Esophagus squamous epithelium (tissue), 5 donors: ENCODE results near the gene DLX1. TPM values are rescaled to one million over a fixed set of nuclear protein-coding genes. Genes with fewer than 3 reads are reported as not detected.
"Not testable (repeated sequence)": the region's sequence is repeated elsewhere in the genome, so short reads cannot be mapped to it uniquely, and the experiment has no call there.

Source experiments
- DNase-seq: peaks from one replicate; lab custom pipeline; 2025; lab: John Stamatoyannopoulos, UW
- H3K27ac ChIP-seq, 4 donors: fragments of 200-600 bp; sonication (generic); one replicate each; pipeline ENCODE4 v1.5.1; 2016 to 2019; ENCODE audit warnings: mild to moderate bottlenecking in 1 of 4
- H3K27me3 ChIP-seq, 4 donors: fragments of 200-600 bp; sonication (generic); 1 replicate in 3 of 4; 2 replicates in 1 of 4; pipeline versions ENCODE4 v1.5.1 to v1.6.0; 2017 to 2021; ENCODE audit warnings: antibody characterized with exemption in 1 of 4
- H3K36me3 ChIP-seq, 3 donors: fragments of 200-600 bp; sonication (generic); one replicate each; pipeline ENCODE4 v1.5.1; 2016 to 2019
- H3K4me1 ChIP-seq, 3 donors: fragments of 200-600 bp; sonication (generic); one replicate each; pipeline ENCODE4 v1.5.1; 2017 to 2019
- H3K4me3 ChIP-seq, 4 donors: fragments of 200-600 bp; sonication (generic); 1 replicate in 3 of 4; 2 replicates in 1 of 4; pipeline ENCODE4 v1.5.1; 2016 to 2019; ENCODE audit warnings: mild to moderate bottlenecking in 2 of 4, moderate library complexity in 1 of 4
- H3K9me3 ChIP-seq, 3 donors: fragments of 200-600 bp; sonication (generic); one replicate each; pipeline ENCODE4 v1.5.1; 2016 to 2019
- CTCF ChIP-seq, 6 experiments: fragments of 450-650 bp in 4 of 6; fragments of 200-600 bp in 2 of 6; sonication (generic) in 2 of 6; IDR thresholded peaks; one replicate each; pipeline ENCODE4 v1.5.1; 2016 to 2019; ENCODE audit warnings: antibody characterized with exemption in 6 of 6, mild to moderate bottlenecking in 4 of 6, moderate library complexity in 4 of 6
- POLR2A ChIP-seq, 4 donors: fragments of 450-650 bp; IDR thresholded peaks; one replicate each; pipeline ENCODE4 v1.6.1; 2017; ENCODE audit warnings: antibody characterized with exemption in 4 of 4, mild to moderate bottlenecking in 4 of 4, moderate library complexity in 3 of 4
- WGBS, 2 donors: methylation state at CpG; one replicate each; pipeline ENCODE4 v1.1.5; 2018; 5-methylcytosine and 5-hydroxymethylcytosine counted together
- intact Hi-C: fragments of 100-400 bp; cut with DNase I; formaldehyde crosslinking; loops from one replicate; pipeline ENCODE4 v1.15.0; 2022
- total RNA-seq, 4 donors: library from RNA; depleted of rRNA; stranded (reverse); fragments of >200 nt; gene quantifications; one replicate each; pipeline ENCODE4 v1.1.0, GENCODE V29; 2016
- donor health status: DM: yes; HTN: yes; CAD: no.

DLX1 gene
- total RNA-seq, 4 donors from 2014 or later: not detected

GRCh38 chr2:172108587-172108930 lies 23.3 kb downstream of the DLX1 start:
- TF ChIP-seq POLR2A (IDR thresholded peaks at IDR 0.05) (no peak), CTCF (IDR thresholded peaks at IDR 0.05) (no peak)
- WGBS, 2 donors: no CpG with 5 or more reads among the region's 8 CpGs
- Histone ChIP-seq H3K4me1 (peaks cover under 1 to 31% (median 19%) of the 10 kb centered on the region in 3 donors), H3K4me3 (no peak overlapping the region), H3K27me3 (peaks cover 25 to 84% (median 45%) of the 10 kb centered on the region in 4 donors), H3K36me3 (no peaks in the 10 kb centered on the region), H3K9me3 (no peaks in the 10 kb centered on the region), H3K27ac (no peak overlapping the region)
- intact Hi-C loops: loop anchor here (10.0 kb wide), 2 partner anchors 294 to 414 kb away; no protein-coding TSS in a partner anchor
- no peak for DNase-seq

GRCh38 chr2:172109256-172109987 lies 24.1 kb downstream of the DLX1 start:
- Histone ChIP-seq H3K27ac (no peak overlapping the region), H3K27me3 (peaks cover 25 to 84% (median 37%) of the 10 kb centered on the region in 4 donors), H3K4me3 (no peak overlapping the region), H3K36me3 (no peaks in the 10 kb centered on the region), H3K9me3 (no peaks in the 10 kb centered on the region), H3K4me1 (peaks cover 0 to 25% (median 14%) of the 10 kb centered on the region in 3 donors)
- TF ChIP-seq POLR2A (IDR thresholded peaks at IDR 0.05): no peak
- no peak for TF ChIP-seq CTCF (IDR thresholded peaks at IDR 0.05)
- intact Hi-C loops: loop anchor here (10.0 kb wide), 2 partner anchors 295 to 415 kb away; no protein-coding TSS in a partner anchor
- DNase-seq: no peak
- WGBS, 2 donors: 46 to 47% methylated on average over 20 to 21 of the region's 29 CpGs

- Histone ChIP-seq H3K4me3 (no peak overlapping the region), H3K36me3 (no peaks in the 10 kb centered on the region), H3K9me3 (no peaks in the 10 kb centered on the region), H3K4me1 (peaks cover 0 to 25% (median 14%) of the 10 kb centered on the region in 3 donors), H3K27me3 (peaks cover 25 to 84% (median 30%) of the 10 kb centered on the region in 4 donors), H3K27ac (no peak overlapping the region)
- DNase-seq: no peak
- WGBS, 2 donors: 68 to 80% methylated on average over 15 to 23 of the region's 31 CpGs
- TF ChIP-seq POLR2A (IDR thresholded peaks at IDR 0.05): no peak
- no peak for TF ChIP-seq CTCF (IDR thresholded peaks at IDR 0.05)
- intact Hi-C loops: loop anchor here (10.0 kb wide), 2 partner anchors 295 to 415 kb away; no protein-coding TSS in a partner anchor
Measured at GRCh38 chr2:172109988-172110811, 24.9 kb downstream of the DLX1 start.

- peaks cover 0 to 61% (median 2%) of the 10 kb centered on the region in 4 donors for H3K27me3 ChIP-seq
- intact Hi-C loops: no loop called here
Measured at GRCh38 chr2:172113617-172114016, 28.3 kb downstream of the DLX1 start.

GRCh38 chr2:172114176-172114575 lies 28.9 kb downstream of the DLX1 start:
- intact Hi-C loops, H3K36me3 ChIP-seq, H3K9me3 ChIP-seq, H3K4me3 ChIP-seq, H3K4me1 ChIP-seq, H3K27ac ChIP-seq, DNase-seq: not testable (repeated sequence)
- 84 to 94% methylated on average over 4 to 5 of the region's 6 CpGs for WGBS, 2 donors
- peaks cover 0 to 56% (median 0%) of the 10 kb centered on the region in 4 donors for H3K27me3 ChIP-seq

More at GRCh38 chr2:172113617-172114016, 28.3 kb downstream of the DLX1 start:
- no peaks in the 10 kb centered on the region for H3K4me1 ChIP-seq
- TF ChIP-seq CTCF (IDR thresholded peaks at IDR 0.05): no peak
- TF ChIP-seq POLR2A (IDR thresholded peaks at IDR 0.05): no peak
- H3K9me3 ChIP-seq: no peaks in the 10 kb centered on the region
- WGBS, 2 donors: 52 to 66% methylated on average over 2 of the region's 2 CpGs
- no peak overlapping the region for H3K27ac ChIP-seq
- no peak for DNase-seq
- no peak overlapping the region for H3K4me3 ChIP-seq
- no peaks in the 10 kb centered on the region for H3K36me3 ChIP-seq
